DMS53 (cell line): ENCODE results near the gene DNASE1L3.

ENCODE experiments used
- DNase-seq: peaks from one replicate; lab custom pipeline; 2025; lab: John Stamatoyannopoulos, UW

The DNASE1L3 gene

DNA sequence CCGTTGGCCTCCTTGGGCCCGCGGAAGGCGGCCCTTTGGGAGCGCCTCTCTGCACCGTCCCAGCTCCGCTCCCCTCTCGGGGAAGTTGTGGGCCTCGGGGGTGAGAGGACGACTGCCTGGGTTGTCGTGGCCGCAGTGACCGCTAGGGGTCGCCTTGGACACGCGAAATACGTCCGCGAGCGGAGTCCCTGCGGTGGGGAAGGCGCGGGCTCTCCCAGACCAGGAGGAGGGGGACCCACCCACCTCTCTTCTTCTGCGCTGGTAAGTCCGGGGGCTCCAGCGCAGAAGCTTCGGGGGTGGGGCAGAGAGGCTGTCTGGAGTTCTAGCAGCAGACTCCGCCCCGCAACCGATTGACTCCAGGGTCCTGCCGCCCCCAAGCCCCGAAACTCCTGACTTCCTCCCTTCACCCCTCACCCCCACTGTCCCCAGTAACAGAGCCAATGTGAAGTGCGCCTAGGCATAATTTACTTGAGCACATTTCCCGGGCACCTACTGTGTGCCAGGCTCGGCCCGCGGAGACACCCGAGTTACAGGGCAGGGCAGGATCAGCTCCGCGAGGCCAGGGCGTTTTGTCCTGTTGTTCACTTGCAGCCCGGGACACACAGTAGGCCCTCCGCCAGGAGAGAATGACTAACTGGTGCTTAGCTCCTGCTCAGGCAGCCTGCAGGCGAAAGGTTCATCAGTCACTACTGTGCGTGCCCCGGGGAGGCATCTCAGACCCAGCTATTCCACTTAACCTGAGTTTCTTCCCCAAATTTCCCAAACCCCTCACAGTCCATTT lies 32.8 kb downstream of the DNASE1L3 start:
- DNase-seq: peak; percentile 77

DNA sequence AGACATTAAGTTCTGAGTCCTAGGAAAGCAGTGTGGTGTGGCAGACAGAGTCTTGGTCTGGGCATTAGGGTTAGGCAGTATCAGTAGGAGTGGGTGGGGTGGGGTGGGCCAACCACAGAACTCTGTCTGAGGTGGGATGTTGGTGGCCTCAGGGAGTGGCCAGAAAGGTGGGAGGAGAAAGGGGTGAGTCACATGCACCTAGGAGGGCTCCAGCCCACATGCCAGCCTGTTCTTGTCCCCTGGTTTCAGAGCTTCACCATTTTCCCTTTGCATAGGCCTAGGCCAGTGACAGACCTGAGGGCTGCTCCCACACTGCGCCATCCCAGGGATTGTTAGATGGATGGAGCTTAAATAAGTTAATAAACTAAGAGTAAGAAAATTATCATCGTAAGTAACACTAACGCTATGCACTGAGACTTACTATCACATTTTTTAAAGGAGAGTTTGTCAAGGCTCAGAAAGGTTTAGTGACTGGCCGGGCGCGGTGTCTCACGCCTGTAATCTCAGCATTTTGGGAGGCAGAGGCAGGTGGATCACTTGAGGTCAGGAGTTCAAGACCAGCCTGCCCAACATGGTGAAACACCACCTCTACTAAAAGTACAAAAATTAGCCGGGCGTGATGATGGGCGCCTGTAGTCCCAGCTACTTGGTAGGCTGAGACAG lies 33.8 kb downstream of the DNASE1L3 start:
- no peak for DNase-seq

DNA sequence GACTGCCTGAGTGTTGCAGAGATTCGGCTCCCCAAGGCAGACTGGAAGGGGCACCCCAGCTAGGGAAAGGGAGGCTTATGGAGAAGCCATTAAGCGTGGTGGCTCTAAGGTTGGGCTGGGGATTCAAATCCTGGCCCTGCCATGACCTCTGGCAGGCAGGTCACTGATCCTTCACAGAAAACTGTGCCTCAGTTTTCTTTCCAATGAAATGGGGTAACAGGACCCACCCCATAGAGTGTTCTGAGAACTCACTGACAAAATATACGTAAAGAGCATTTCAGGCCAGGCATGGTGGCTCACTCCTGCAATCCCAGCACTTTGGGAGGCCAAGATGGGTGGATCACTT lies 34.6 kb downstream of the DNASE1L3 start:
- DNase-seq: no peak

DNA sequence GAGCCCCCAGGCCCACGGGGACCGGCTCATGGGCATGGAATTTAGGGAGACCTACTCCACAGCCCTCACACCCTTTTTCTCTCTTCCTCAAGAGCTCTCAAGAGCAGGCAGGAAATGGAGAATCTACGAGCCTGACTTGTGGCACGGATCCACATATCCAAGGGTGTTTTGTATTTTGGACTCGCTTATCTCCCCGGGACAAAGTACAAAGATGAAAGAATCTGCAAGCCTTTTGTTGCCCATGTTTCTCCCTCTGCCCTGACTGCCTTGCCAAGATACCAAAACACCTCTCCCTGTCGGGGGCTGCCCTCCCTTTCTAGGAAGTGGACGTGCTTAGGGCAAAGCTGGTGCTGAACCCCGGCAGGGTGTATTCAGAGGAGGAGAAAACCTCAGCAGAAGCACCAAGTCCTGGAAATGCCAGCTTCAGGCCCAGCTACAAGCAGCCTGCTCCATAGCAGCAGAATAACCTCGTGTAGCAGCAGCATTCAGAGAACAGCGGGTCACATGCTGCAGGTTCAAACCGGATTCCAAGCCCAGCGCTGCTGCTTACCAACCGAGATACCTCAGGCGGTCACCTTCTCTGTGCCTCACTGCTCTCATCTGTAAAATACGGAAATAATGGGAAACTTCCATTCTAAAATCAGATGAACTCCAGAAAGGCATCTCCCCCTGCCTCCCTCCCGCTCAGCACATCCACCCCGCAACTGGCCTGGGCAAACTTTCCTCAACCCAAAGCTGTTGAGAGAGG lies 35.2 kb downstream of the DNASE1L3 start:
- peak; percentile 28 for DNase-seq

DNA sequence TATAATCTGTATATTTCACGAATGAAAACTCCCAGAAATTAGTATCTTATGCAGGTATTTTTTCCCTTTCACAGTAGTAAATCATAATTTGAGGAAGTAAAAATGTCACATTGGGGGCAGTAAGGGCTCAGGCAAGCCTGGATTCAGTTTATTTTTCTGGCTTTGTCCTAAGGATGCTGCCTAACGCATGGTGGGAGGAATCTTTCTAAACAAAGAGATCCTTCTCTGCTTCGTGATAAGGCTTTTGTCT lies 35.7 kb downstream of the DNASE1L3 start:
- no peak for DNase-seq

DNA sequence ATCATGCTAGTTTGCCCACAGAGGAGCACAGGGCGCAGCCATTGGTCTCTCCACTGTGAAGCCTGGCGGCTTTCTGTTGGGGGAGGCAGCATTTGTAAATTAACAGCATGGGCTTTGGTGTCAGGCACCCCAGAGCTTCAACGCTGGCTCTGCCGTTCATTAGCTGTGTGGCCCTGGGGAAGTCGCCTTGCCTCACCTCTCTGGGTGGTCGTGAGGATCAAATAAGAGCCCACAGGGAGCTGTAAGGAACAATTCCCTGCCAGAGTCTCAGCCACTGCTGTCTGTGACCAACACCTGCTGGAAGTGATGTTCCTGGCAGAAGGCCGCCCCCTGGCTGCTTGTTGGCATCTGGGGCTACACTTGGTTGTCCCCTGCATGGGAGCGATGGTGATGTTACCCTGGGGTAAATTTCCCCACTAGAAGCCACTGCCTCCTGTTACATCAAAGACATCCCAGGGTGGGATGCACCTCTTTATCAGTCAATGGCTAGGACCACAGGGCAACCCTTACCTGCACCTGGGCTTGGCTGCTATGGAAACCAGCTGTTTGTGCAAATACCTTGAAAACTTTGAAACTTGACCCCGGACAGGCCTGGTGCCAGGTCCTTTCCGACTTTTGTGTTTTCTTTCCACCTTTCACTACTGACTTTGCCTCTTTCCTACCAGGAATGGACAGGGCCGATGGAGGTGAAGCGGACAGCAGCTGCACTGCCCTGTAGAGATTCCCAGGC lies 36.9 kb downstream of the DNASE1L3 start:
- peak; percentile 85 for DNase-seq

DNA sequence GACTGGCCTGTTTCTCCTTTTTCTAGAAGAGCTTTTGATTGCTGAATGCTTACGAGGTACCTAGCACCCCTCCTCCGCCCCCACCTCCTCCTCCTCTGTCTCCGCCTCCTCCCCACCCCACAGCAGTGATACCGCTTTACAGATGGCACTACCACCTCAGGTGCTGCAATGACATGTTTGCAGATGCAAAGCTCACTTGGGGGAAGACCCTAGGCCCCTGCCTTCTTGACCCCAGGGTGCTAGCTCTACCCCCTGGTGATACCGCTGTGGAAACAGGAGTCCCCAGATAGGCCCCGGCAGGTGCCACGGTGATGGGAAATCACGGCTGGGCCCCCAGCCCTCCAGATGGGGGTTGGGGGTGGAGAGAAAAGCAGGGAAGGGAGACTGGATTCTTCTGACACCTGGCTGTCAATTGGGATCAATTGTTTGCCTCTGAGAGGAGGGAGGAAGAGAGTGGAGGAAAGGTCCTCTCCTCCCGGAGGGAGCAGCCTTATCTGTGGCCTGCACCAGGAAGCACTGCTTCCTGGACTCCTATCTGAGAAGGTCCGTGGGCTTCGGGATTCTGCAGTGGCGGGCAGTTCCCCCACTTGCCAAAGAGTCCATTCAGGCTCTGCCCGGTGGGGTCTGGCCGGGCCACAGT lies 37.6 kb downstream of the DNASE1L3 start:
- DNase-seq: peak; percentile 55

DNA sequence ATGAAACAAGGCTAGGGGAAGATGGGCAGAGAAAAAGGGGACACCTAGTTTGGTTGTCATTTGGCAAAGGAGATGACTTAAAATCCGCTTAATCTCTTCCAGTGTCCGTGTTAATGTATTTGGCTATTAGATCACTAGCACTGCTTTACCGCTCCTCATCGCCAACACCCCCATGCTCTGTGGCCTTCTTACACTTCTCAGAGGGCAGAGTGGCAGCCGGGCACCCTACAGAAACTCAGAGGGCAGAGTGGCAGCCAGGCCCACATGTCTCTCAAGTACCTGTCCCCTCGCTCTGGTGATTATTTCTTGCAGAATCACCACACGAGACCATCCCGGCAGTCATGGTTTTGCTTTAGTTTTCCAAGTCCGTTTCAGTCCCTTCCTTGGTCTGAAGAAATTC lies 39.6 kb downstream of the DNASE1L3 start:
- no peak for DNase-seq

DNA sequence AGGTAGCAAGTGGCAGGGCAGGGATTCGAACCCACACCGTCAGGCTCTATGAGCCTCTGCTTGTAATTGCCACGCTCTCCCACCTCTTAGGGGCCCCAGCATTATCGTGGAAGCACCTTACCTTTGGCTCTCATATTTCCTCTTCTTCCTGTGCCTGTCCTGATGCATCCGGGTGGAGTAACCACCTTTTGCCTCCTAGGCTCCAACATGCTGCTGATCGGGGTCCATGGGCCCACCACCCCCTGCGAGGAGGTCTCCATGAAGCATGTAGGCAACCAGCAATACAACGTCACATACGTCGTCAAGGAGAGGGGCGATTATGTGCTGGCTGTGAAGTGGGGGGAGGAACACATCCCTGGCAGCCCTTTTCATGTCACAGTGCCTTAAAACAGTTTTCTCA lies 40.4 kb downstream of the DNASE1L3 start:
- no peak for DNase-seq

DNA sequence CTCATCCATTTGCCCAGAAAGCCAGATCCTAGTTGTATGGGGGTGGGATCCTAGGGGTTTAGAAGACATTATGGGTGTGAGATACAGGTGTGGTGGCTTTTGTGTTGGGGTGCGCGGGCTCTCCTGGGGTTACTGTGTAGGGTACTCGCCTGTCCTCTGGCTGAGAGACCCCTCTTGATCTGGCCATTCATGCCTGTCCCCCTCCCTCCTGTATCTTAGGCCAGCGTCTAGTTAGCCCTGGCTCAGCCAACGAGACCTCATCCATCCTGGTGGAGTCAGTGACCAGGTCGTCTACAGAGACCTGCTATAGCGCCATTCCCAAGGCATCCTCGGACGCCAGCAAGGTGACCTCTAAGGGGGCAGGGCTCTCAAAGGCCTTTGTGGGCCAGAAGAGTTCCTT lies 41.4 kb downstream of the DNASE1L3 start:
- DNase-seq: no peak

DNA sequence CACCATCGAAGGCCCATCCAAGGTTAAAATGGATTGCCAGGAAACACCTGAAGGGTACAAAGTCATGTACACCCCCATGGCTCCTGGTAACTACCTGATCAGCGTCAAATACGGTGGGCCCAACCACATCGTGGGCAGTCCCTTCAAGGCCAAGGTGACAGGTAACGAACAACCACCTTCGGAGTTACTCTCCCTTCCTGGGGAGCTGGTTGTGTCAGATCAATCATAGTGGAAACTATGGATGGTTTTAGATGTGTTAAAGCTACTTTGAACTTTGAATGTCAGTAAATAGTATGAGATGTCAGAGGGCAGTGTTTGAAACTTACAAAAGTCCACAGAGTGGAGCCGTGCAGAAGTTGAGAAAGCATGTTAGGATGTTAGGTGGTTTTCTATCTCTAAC lies 42.3 kb downstream of the DNASE1L3 start:
- no peak for DNase-seq

DNA sequence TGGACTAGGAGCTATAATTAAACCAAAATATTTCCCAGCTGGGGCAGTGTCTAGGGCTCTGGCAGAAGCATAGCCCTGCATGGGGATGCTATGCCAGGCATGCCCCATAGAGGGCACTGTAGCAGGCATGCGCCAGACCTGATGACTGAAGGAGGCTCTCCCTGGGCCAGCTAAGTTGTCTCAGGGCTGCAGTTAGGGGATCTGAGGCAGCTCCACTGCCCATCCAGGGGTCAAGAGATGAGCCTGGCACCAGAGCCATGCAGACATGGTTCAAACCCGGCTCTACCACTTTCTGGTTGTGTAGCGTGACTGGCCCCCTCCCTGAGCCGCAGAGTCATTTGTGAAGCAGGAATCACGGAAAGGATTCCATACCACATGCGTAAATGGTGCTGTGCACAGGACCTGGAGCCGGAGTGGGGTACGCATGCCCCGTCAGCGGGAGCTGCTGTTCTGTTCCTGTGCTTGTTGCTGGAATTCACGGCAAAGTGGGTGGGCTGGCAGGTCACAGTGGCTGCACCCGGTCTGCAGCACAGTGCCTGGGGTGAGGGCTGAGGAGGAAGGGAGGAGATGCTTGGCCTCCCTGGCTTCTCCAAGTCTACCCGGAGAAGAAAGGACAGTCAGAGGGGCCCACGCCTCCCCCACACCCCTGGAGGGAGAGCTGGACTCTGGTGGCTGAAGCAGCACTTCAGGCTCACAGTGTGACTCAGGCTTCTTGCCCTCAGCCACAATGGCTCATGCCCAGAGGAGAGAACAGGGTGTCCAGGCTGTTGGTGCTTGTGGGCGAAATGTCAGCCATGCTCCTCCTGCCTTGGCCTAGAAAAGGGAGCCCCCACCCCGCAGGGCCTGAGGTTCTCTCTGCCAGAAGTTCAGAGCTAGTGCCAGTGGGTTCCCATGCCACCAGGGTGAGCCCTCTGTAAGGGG lies 43.1 kb downstream of the DNASE1L3 start:
- DNase-seq: peak; percentile 44

DNA sequence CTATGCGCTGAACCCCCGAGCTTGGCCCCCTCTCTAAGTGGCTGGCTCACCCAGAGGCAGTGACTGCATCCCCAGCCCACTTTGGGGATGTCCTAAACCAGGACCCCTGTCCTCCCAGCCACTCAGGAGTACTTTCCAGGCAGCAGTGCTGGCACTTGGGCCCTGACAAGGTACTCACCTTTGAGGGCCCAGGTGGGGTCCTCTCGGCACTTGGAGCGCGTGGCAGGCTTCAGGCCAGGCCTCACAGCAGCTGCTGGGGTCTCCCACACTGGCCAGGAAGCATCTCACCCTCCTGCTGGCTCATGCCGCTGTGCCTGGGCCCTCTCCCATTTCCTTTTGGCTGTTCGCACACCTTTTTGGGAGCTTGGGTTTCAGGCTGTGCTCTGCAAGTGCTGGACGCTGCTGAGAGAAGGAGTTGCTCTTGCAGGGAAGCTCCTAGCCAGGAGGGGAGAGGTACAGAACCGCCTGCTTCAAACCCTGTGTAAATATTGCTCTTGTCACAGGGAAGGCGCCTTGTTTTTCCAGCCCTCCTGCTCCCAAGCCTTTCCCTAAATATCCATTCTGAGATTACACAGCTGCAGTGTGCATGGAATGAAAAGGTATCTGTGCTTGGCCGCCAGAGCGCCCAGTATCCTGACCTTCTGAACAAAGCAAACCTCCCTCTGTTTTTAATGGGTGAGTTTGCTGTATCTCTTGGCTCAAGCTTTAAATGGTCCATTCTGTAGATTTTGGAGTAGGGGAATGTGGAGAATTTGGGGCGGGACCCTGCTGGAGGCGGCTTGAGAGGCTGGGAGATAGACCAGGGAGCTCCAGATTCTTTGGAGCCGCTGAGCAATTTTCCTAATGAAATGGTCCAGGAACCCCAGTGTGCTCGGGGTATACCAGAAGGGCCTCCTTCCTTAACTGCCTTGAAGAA lies 45.6 kb downstream of the DNASE1L3 start:
- DNase-seq: peak; percentile 55

DNA sequence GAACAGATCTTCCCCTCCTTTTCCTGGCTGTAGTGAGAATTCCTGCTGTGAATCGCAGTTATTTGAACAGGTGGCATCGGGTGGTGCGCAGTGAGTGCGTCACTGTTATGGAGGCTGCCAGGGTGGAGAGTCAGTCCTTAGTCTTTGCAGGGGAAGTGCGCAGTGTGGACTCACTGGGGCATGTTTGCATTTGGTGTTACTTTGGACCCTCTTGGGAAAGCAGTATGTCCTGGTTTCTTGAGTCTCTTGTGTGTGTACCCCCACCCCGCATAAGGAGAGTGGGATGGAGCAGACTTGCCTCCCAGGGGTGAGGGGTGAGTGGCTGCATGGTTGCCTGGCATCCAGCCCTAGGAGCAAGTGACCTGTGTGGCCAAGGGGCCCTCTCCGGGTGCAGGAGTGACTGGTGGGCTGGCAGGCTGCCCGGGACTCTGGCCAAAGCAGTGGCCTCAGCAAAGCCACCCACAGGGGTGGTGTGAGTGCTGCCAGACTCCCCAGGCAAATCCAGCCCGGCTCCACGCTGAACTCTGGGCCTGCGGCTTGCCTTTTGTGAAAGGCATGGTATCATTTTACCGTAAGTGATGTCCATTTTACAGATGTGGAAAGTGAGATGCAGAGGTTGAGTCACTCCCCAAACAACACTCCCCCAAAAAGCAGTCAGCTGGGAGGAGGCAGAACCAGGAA lies 46.4 kb downstream of the DNASE1L3 start:
- peak; percentile 92 for DNase-seq

DNA sequence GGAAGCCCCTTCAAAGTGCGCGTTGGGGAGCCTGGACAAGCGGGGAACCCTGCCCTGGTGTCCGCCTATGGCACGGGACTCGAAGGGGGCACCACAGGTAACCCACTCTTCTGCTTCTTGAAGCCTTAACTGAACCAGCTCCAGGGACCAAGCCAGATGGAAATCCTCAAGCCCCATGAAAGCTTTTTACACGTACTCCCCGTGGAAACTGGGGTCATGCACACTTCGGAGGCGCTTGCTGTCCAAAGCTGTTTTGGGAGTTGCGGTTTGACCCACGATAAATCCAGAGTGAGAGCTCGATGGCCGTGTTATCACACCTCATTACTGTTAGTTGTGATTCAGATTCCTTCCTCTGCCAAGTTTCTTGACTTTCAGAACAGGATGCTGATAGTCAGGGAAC lies 47.5 kb downstream of the DNASE1L3 start:
- DNase-seq: no peak

DNA sequence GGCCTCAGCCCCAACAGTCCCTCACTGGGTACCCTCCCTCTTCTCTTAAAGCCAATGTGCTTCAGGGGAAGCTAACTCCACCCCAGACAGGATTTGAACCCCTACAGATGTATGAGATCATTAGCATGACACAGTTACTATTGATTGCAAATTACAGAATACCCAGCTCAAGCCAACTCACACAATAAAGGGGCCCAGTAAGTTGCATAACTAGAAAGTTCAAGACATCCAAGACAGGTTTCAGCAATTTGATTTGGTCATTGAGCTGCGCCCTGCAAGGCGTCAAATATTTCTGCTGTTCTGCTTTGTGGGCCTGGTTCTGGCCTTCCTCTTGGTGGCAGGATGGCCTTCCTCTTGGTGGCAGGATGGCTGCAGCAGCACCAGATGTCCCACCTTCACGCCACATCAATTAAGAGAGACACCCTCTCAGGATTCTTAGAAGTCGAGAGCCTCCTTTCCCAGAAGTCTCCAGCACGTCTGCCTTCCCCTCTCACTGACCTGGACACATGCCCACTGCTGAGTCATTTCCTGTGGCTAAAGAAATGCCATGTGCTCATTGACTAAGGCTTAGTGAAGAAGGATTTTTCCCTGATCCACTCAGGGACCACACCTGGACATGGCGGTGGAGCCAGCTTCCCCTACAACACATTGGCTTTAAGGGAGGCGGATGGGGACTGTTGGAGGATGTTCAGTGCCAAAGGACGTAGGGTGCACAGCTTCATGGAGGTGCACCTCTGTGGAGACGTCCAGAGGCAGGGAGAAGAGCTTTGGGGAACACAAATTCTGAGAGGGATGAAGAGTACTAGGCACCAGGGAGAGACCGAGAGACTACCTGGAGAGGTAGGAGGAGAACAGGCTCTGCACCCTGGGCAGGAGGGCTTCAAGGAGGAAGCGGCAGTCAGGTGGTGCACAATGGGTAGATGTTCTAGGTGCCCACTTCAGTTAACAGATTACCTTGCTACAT lies 49.1 kb downstream of the DNASE1L3 start:
- DNase-seq: peak; percentile 82

DNA sequence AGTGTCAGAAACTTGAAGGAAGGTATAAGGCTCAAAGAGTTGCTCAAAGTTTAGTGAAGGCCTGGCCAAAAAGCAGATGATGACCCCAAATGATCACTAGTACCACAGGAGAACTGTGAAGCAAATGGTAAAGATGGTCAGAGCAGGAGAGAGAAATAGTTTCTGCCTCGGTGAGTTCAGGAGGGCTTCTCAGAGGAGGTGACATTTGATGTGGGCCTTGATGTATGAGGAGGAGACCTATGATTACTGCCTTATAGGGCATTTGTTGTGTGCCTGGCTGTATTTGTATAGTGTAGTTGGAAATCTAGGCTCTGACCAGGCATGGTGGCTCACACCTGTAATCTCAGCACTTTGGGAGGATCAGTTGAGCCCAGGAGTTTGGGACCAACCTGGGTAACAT lies 50.4 kb downstream of the DNASE1L3 start:
- DNase-seq: no peak

DNA sequence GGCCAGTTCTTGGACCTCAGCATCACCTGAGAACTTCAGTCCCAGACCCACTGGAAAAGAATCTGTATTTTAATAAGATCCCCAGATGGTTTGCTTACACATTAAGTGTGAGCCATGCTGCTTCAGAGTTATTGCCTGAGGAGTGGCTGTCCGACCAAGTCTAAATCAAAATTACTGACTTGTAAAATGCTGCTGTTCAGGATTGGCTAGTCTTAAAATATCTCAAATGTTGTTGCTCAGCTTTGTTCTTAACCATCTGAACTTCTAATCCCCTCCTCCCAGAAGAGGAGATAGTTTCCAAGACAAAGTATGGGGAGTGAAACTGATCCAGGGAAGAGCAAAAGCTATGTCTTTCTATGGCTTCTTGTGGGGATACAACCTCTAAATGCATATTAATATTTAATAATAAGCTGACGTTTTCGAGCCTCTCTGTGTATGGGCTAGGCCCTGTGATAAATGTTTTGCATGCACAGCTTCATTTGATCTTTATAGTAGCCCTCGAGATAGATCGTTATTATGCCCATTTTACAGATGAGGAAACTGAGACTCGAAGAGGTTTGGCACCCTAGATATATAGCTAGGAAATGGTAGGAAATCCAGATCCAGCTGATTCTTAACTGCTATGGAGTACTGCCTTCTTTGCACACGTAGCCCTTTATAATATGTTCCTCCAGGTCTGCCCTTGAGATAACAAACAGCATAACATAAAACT lies 52.2 kb downstream of the DNASE1L3 start:
- DNase-seq: no peak
